ENCODE results near the gene MOB2.

MOB2 gene

DNA sequence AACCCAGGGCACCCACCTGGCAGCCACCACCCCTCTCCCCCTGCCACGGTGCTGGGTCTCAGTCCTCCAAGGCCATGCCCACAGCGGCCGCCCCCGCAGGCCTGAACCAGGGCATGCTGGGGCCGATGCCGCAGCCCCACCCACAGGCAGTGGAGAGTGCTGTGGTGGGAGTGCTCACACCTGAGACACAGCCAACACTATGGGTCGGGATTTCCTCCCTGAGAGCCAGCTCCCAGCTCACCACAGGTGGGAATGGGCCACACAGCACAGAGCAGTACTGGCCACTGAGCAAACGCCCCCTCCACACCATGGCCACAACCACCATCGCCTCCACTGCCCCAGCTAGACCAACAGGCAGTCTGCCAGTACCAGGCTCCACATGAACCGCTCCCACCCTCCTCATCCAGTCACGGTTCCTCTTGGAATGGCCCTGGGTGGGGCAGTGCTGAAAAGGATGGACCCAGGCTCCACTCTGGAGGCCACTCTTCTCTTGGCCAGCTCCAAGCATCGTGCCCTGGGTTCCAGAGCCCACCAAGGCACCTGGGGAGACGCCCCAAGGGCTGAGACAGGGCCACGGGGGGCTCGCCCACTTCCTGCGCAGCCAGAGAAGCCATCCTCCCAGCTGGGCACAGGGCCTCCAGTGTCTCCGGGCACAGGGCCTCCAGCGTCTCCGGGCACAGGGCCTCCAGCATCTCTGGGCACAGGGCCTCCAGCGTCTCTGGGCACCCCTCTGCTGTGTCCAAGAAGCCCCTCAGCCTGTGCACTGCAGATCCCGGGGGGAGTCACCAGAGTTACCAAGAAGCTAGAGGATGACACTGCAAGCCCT, 14.2 kb downstream of the MOB2 start:
- no peak for DNase-seq (ENCODE audit: low read depth, low spot score)

DNA sequence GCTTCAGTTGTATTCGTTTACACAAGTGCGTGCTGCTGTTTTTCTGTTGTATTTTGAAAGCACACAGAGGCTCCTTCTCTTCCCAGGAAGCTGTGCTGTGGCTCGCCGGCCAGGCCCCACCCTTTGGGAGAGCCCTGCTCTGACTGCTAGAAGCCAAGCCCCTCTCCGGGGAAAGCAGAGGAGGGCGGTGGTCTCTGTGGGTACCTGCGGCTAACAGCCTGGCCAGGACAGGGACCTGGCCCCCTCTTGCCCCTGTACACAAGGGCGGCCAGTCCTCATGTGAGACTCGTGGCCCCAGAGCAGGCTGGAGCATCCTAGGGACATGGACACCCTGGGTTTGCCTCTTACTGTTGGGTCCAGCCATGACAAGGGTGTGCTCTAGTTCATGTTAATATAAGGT, 14.8 kb downstream of the MOB2 start:
- DNase-seq (ENCODE audit: low read depth, low spot score) = no peak

DNA sequence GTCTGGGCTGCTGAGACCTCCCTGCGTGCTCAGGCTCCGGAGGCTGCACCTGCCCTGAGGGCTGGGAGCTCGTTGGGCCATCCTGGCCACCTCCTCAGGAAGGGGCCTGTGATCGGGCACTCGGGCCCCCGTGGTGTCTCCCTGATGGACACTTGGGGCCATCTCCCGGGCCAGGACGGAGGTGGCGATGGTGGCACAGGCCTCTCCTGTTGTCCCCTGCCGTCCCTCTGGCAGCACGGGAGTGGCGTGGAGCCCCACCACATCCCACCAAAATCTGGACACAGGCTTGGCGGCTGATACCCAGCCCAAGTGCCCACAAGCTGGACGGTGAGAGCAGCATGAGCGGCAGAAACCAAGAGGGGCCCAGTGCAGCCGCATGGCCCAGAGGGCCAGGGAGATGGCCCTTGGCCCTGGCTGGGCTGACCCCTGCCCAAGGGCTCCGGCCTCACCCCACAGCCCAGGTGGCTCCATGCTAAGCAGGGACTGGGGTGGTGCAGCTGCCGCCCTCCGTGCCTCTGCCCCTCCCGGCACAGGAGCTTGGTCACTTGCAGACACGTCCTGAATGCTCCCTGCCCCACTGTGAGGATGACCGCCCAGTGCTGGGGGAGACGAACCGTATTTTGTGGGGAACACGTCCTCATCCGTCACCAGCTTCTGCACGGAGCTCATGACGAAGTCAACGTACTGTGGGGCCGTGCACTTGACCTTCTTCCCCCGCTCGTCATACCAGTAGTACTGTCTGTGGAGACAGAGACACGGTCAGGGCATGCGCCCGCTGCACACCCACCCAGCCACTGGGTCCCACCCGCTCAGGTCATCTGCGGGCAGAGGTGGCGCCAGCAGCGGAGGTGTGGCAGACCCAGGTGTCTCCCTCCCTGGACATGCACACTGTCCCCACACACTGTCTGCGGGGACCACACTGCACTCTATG, 15.6 kb downstream of the MOB2 start:
- no peak for DNase-seq (ENCODE audit: low read depth, low spot score)

DNA sequence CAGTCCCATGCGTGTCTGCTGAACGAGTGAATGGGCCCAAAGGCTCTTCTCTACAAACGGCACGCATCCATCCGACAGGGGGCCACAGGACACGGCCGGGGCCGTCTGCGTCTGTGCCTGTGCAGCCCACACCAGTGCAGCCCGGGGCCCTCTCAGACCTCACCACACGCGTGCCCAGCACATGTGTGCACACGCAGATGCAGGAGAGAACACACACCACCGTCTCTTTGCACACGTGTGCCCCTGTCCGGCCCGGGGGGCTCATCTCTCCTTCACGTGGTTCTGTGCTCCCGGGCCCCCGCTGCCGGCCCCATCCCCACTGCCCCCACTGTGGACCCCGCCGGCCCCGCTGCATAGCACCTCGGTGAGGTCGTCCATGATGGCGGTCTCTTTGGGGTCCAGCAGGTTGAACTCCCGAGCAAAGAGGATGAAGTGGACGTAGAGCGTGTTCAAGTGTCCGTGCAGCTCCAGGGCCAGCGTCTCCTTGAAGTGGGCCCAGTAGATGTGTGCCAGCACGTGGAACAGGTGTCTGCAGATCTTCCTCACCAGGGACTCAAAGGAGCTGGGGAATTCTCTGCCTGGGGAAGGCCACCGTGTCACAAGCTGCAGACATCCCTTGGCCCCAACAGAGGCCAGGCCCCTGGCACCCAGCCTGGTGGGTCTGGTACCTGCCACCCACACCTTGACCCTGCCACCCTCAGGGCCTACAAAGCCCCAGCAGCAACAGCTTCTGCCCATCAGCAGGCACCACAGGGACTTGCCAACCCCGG, 16.5 kb downstream of the MOB2 start:
- no peak for DNase-seq (ENCODE audit: low read depth, low spot score)

DNA sequence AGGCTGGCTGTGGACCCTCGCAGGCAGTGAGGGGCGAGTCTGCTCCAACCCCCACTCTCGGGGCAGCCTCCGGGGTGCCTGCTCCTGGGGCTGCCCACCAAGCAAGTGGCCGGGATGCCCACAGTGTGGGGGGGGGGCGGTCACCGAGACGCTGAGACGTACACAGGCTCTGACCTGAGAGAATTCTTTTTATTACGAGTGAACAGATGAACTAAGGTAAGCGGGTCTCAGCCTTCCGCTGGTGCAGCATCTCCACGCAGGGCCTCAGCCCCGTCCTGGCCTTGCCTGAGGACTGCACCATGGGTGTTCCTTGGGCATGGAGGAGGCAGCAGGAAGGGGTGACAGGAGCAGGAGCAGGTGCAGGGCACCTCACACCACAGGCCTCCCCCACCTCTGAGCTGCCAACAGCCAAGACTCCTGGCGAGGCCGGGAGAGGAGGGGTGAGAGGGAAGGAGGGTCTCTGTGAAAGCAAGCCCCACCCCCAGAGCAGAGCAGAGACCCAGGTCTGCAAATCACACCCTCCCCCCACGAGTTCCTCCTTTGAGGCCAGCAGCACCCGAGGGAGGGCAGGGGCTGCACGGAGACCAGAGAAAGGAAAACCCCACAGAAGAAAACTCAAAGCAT, 17.2 kb downstream of the MOB2 start:
- no peak for DNase-seq (ENCODE audit: low read depth, low spot score)

DNA sequence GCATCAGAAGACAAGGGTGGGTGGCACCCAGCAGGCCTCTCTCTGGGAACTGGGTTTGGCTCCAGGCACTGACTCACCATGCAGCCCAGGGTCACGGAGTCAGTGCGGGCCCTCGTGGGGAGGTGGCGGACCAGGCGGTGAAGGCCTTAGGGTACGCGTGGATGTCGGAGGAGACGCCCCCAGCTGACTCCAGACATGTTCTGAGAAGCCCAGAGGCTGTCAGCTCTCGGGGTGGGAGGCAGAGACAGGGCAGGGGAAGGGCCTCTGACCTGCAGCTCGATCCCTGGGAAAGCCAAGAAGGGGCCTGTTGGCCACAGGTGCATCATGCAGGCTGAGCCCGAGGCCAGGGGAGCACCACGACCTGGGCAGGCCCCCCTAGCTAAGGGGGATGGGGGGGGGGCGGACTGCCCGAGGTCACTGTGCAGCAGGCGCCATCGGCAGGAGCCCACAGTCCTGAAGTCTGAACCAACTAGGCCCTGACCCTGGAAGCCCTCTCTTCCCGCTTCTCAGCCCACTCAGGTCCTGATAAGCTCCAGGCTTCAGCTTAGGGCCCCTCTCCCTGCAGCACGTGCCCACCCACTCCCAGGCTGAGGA, 18.0 kb downstream of the MOB2 start:
- no peak for DNase-seq (ENCODE audit: low read depth, low spot score)

DNA sequence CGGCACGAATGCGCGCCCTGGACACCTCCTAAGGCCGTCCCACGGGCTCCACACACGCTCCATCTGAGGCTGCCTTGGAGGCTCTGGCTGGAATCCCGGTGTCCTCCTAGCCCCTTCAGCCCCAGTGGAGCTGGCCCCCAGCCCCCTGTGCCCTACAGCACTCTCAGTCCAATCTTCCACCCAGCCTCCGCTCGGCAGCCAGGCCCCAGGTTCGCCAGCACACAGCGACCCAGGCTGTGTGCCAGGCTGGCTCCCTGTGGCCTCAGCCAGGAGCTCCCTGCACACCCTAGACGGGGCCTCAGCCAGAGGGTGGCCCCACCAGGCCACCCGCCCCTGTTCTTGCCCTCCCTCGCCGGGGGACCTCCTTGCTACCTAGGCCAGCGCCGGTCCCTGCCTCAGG, 18.6 kb downstream of the MOB2 start:
- DNase-seq (ENCODE audit: low read depth, low spot score) = no peak

DNA sequence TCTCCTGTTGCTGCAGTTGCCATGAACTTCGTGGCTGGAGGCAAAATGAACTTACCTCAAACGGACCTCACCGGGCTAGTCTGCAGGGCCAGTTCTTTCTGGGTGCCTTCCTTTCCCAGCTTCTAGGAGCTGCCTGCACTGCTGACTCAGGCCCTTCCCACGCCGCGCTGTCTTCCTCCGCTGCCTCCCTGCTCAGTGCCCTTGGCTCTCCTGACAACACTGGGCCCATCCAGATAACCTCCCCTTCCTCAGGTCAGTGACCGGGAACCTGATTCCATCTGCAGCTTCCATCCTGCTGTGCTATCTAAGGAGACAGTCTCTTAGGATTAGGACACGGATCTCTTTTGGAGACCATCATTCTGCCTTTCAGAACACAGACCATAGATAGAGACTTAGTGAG, 19.3 kb downstream of the MOB2 start:
- no peak for DNase-seq (ENCODE audit: low read depth, low spot score)

DNA sequence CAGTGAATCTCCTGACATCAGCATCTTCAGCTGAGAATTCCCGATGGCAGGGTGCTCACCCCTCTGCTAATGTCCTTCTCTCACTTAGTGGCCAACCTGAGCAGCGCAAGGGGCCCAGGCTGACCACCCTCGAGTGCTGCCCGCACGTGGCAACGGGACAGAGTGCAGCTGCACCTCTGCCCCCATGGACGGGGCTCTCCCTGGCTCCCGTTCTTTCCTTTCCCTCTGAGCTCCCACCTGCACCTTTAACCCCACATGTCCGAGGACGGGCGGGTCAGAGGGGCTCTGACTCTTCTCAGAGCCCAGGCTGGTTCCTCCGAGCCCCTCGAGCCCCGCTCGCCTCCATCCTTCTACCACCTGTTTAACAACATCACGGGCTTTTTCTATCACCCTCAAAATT, 19.8 kb downstream of the MOB2 start:
- no peak for DNase-seq (ENCODE audit: low read depth, low spot score)

DNA sequence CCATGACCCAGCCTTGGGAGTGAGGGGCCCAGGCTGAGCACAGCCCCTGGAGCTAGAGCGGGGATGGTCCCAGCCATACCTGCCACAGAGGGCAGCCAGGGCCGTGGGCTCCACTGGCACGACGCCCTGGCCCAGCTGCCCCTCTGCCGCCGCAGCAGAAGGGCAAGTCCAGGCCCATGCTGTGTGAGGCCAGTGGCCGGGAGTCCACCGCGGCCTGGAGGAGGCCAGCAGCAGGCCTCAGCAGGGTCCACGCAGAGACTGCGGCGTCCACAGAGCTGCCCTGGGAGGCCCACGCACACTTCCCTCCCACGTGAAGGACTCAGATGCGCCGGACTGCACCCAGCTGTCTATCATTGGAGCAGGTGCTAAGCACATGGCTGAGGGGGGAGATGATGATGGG, 23.5 kb downstream of the MOB2 start:
- DNase-seq (ENCODE audit: low read depth, low spot score) = no peak

DNA sequence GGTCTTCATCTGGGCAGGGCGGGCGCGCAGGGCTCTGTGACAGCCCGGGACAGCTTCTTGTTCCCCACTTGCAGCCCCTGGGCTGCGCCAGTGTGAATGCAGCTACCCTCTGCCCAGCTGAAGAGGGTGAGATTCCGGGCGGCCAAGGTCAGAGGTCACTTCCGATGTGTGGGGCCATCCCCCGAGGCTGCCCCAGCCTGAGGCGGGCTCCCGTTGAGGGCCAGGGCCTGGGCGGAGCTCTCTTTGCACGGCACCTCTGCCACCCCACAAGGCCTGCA, 23.9 kb downstream of the MOB2 start:
- DNase-seq (ENCODE audit: low read depth, low spot score) = no peak

DNA sequence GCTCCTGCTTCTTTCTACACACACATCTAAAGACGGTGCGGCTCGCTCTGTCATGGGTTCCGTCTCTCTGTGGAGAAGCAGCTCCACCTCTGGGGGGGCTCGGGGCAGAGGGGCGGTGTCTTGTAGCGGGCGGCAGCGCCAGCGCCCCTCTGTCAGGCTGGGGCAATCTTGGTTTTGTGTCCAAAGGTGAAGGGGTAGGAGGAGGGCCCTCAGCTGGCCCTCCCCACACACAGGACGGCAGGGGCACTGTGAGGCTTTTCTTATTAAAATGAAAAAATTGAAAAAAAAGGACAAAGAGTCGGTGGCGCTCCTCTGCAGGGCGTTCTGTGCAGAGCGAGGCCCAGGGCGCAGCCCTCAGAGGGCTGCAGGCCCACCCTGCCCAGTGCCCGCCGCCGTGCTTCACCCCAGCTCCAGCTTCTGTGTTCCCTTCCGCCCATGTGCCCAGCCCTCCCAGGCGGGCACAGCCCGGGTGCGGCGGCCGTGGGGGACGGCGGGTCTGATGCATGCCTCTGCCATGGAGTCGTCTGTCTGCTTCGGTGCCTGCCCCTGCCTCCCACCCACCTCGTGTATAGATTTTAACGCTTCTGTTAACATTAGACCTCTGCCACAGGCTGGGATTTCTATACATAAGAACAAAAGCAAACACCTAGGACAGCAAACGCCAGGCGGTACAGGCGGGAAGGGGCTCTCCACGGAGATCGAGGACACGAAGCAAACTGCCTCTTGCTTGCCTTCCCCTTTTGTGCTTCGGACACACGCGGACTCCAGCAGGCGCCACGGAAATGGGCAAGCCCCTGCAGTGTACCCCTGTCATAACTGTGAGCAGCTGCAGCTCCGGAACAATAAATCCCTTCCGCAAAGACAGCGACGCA, 24.5 kb downstream of the MOB2 start:
- DNase-seq (ENCODE audit: low read depth, low spot score) = no peak

DNA sequence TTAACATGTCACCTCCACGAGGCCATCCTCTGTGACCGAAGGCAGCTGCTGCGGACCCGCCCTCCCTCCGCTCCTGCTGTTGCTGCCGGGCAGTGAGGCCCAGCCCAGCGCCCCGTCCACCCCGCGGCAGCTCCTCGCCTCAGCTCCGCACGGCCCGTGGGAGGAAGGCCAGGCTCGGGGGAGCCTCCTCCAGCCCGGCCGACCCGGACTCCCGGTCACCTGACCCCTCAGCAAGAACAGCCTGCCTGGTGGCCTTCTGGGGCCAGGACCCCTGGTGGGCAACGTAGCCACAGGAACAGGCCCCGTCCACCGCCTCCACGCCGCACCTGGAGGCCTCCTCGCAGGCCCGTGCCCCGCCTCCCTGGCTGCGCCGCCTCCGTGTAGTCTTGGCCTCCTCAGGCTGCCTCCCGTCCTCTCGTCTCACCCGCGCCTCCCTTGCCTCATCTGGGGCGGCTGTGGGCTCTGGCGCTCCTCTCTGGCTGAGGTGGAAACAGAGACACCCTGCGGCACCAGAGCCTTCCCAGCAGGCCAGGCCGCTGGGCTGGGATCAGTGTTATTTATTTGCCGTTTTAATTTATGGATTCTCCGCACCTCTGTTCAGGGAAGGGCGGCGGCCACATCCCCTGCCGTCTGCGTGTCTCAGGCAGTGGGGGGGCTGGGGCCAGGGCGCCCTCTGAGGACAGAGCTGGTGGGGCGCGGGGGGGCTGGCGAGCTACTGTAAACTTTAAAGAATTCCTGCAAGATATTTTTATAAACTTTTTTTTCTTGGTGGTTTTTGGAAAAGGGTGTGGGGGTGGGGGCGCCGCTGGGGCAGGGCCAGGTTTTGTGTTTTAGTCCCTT, 25.4 kb downstream of the MOB2 start:
- DNase-seq (ENCODE audit: low read depth, low spot score) = no peak

DNA sequence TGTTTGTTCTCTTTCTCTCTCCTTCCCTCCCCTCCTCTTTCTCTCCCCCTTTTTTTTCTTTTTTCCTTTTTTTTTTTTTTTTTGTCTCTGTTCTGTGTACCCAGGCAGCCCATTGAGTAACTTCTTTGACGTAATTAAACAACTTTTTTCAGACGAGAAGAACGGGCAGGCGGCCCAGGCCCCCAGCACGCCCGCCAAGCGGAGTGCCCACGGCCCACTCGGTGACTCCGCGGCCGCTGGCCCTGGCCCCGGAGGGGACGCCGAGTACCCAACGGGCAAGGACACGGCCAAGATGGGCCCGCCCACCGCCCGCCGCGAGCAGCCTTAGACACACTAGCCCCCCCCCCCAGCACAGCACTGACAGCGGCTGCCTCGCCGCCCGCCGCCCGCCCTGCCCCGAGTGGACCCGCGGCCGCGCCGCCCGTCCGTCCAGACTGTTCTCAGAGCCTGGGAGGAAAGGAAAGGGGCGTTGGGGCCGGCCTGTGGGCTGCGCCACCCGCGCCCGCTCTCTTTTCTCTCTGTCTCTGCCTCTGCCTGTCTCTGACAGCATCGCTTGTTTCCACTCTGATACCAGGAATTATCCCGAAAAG, 26.1 kb downstream of the MOB2 start:
- no peak for DNase-seq (ENCODE audit: low read depth, low spot score)

DNA sequence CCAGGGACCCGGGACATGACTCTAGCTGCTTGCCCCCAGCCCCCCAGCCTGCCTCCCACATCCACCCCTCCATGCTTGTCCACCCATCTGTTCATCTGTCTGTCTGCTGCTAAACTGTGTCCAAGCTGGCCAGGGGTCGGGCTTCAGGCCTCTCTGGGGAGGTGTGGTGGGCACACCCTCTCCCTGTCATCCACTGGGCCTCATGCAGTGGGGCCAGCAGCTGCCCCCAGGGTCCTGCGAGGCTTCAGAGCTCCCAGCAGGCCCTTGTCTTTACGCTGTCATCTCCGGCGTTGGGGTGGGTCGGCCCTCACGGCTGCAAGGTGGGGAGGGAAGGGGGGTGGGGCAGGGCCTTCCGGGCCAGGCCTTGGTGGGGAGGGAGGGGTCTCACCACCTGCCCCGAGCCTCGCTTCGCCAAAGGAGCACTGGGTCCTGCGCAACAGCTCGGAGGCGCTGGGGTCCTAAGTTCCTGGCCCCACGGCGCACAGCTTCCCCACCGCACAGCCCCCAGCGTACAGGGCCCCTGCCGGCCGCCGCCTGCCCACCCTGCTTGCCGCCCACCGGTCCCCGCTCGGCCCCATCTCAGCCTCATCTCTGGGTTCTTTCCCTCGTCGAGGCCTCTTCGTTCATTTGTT, 26.7 kb downstream of the MOB2 start:
- DNase-seq (ENCODE audit: low read depth, low spot score) = no peak

DNA sequence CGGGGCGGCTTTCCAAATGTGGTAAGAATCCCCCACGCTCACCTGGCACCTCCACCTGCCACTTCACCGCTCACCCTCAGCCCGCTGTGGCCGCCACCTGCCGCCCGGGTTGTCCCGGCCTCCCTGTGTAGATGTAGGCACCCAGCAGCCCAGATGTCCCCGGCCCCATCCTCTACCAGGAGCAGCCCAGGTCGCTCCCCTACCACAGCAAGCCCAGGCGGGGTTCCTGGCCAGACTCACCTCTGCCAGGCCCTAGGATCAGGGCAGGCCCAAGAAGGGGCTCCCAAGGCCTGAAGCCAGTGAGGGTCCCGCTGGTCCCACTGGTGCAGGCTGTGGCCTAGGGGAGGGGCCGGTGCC, 27.4 kb downstream of the MOB2 start:
- no peak for DNase-seq (ENCODE audit: low read depth, low spot score)

DNA sequence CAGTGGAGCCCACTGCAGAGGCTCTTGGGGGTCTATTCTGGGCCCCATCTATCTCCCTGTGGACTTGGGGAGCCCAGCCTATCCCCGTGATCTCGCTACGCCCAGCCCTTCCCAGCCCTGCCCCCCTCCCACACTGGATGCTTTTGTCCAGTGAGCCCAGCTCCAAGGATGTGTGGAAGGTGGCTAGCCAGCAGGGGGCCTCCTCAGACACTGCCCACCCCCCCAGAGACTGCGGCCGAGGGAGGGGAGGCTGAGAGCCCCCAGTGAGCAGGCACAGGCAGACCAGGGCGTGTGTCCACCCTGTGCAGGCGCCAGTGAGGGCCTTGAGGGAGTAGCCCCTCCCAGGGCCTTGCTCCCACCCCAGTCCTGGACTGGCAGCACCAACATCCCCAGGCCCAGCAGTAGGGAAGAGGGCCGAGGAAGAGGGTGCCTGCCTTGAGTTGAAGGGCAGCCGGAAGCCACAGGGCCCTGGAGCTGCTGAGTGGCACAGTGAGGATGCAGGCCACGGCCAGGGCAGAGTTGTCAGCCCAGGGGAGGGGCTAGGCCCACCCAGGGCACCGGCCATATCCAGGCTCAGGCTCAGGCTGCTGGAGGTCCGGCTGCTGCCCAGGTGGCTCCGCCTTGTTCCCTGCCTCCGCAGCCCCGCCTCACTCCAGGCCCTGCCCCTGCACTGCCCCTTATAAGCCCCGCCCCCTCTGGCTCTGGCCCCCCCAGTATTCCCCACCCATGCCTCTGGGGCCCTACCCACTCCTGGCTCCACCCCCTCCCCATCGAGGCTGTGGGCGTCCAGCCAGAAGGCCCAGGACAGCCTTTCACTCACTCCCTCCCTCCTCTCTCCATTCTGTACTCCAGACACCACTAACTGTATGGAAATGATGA, 28.0 kb downstream of the MOB2 start:
- DNase-seq (ENCODE audit: low read depth, low spot score) = peak; percentile 45

DNA sequence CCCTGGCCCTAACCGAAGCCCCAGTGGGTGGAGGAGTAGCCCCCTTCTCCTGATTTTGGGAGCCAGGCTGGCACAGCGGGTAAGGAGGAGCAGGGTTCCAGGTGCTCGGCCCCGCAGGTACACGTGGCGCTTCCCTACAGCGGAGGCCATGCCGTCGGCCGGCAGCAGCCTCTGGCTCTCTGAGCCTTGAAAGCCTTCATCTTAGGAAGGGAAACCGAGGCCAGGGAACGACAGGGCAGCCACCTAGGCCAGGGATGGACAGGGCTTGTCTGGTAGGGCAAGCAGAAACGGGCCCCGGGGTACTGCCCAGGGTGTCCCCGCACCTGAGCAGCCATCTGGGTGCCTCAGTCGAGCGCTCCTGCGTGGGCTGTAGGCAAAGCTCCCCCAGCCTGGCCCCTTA, 28.7 kb downstream of the MOB2 start:
- DNase-seq (ENCODE audit: low read depth, low spot score) = no peak
